ENCODE measurements around the gene LRPAP1. TPM values are rescaled to one million over a fixed set of nuclear protein-coding genes. Genes with fewer than 3 reads are reported as not detected.

LRPAP1 gene
- total RNA-seq, 2 experiments from 2014 or later, result 69.0 to 69.1 TPM

DNA sequence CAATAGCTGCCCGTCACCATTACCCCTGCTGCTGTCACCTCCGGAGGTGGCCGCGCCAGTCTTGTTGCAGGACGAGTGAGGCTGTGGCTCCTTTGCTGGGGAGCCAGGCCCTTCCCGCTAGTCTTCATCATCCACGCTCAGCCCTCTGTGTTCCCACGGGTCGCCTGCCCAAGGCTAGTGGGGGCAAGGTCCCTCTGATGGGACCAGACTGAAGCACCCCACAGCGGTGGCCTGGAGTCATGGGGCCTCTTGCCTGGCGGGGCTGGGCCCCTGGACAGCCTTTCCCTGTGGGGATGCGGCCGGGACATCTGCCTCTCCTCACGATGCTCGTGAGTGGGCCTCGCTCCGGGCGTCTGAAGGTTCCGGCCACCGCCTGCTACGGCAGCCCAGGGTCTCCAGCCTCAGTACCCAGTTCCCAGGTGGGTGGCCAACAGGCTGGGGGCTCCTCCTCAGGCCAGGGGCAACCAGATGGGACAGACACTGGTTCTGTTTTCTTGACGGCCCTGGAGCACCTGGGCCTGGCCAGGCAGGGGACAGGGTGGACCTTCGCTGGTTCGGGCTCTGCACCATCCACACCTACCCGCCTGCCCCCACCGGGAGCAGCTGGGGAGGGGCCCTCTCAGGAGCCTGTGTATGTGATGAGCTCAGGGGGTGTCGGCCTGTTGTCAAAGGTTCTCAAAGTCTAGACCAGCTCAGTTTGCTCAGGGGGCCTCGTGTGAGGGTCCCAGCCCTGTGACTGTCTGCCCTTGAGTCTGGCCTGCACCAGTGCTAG lies 36.8 kb downstream of the LRPAP1 start:
- CTCF ChIA-PET, result no interaction called here
- Mint-ChIP-seq H3K36me3 (ENCODE audit: low read depth) (no peaks in the 10 kb centered on the region), H3K27ac (no peak overlapping the region), H3K4me1 (no peaks in the 10 kb centered on the region), H3K4me3 (no peak overlapping the region), H3K9me3 (no peaks in the 10 kb centered on the region), H3K27me3 (peaks cover 9% of the 10 kb centered on the region)
- POLR2A ChIA-PET, result no interaction called here
- no peak for DNase-seq

DNA sequence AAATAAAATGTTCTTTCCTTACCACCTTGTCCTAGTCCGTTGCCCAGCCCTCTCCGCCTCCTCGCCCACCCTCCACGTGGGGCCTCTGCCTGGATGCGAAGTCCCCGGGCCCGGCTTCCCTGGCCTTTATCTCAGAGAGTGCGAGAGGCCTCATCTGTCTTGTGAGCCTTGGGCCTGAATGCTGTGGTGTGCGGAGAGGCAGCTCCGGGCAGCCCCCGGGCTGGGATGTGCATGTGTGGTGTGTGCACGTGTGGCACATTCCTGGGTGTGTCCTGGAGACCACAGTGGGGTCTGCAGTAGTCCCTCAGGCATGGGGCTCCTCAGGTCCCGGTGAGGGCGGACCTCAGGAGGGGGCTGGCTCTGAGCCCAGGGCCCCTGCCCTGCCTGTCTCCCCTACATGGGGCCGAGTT lies 37.8 kb downstream of the LRPAP1 start:
- POLR2A ChIA-PET, result no interaction called here
- no peak for DNase-seq
- no peak overlapping the region for H3K27ac Mint-ChIP-seq

DNA sequence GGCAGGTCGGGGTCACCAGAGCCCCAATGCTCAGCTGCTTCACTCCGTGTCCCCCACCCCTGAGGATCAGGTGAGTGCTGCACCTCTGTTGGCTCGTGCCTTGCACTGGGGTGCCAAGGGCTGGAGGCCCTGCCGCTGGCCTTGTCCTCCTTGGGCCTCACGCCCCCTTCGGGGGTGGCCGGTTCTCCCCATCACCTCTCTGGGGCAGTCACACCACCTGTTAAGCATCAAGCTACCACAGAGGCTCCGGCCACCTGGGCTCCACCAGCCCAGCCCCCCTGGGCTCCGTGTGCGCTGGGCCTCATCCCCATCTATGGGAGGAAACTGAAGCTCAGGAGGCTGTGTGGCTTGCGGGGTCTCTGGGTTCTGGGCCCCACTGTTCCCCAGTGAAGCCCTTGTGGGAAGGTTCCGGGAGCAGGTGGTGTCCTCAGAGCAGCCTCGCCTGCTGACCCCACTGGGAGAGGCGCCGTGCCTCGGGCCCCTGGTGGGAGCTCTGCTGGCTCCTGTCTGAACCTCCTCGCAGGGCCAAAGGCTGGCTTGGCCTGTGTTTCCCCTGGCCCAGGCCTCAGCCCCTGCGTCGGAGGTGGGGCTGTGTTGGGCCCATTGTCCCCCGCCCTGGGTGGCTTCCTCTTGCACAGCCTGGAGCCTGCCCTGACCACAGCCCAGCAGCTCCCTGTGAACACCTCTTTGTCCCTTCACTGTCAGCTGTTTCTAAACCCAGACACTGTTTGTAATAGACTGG lies 38.3 kb downstream of the LRPAP1 start:
- Mint-ChIP-seq H3K9me3 (no peaks in the 10 kb centered on the region), H3K27ac (no peak overlapping the region), H3K4me3 (no peak overlapping the region), H3K27me3 (peaks cover 9% of the 10 kb centered on the region), H3K4me1 (no peaks in the 10 kb centered on the region), H3K36me3 (ENCODE audit: low read depth) (no peaks in the 10 kb centered on the region)
- CTCF ChIA-PET, result no interaction called here
- POLR2A ChIA-PET, result no interaction called here
- no peak for DNase-seq

More for the DNA sequence above, 37.8 kb downstream of the LRPAP1 start:
- H3K36me3 Mint-ChIP-seq (ENCODE audit: low read depth), result no peaks in the 10 kb centered on the region
- H3K4me1 Mint-ChIP-seq, result no peaks in the 10 kb centered on the region
- no peaks in the 10 kb centered on the region for H3K9me3 Mint-ChIP-seq
- H3K4me3 Mint-ChIP-seq, result no peak overlapping the region
- CTCF ChIA-PET, result no interaction called here
- peaks cover 9% of the 10 kb centered on the region for H3K27me3 Mint-ChIP-seq

- no peak for DNase-seq
- Mint-ChIP-seq H3K4me1 (no peaks in the 10 kb centered on the region), H3K27ac (no peak overlapping the region), H3K36me3 (ENCODE audit: low read depth) (no peaks in the 10 kb centered on the region), H3K27me3 (peaks cover 9% of the 10 kb centered on the region), H3K9me3 (no peaks in the 10 kb centered on the region), H3K4me3 (no peak overlapping the region)
- POLR2A ChIA-PET, result no interaction called here
- CTCF ChIA-PET, result interaction anchor here (1.6 kb wide), 1 partner anchor 26 kb away, joined by 4 read pairs; no protein-coding TSS in a partner anchor
Observed at GRCh38 chr4:3492741-3493719, 39.2 kb downstream of the LRPAP1 start.

GRCh38 chr4:3491681-3492405 lies 40.4 kb downstream of the LRPAP1 start:
- DNase-seq, result no peak
- H3K4me1 Mint-ChIP-seq, result no peaks in the 10 kb centered on the region
- ChIA-PET CTCF (interaction anchor here (1.0 to 1.6 kb wide), 2 partner anchors 8 to 27 kb away, joined by 3 to 4 read pairs; no protein-coding TSS in a partner anchor), POLR2A (no interaction called here)
- peaks cover 9% of the 10 kb centered on the region for H3K27me3 Mint-ChIP-seq
- H3K36me3 Mint-ChIP-seq (ENCODE audit: low read depth), result no peaks in the 10 kb centered on the region
- H3K27ac Mint-ChIP-seq, result no peak overlapping the region
- H3K9me3 Mint-ChIP-seq, result no peaks in the 10 kb centered on the region
- no peak overlapping the region for H3K4me3 Mint-ChIP-seq

- DNase-seq, result no peak
- H3K4me1 Mint-ChIP-seq, result no peaks in the 10 kb centered on the region
- H3K4me3 Mint-ChIP-seq, result no peak overlapping the region
- H3K9me3 Mint-ChIP-seq, result no peaks in the 10 kb centered on the region
- no peaks in the 10 kb centered on the region for H3K36me3 Mint-ChIP-seq (ENCODE audit: low read depth)
- CTCF ChIA-PET, result interaction anchor here (0.6 kb wide), 1 partner anchor 9 kb away, joined by 3 read pairs; no protein-coding TSS in a partner anchor
- POLR2A ChIA-PET, result no interaction called here
- peaks cover 14% of the 10 kb centered on the region for H3K27me3 Mint-ChIP-seq
- no peak overlapping the region for H3K27ac Mint-ChIP-seq
Observed at GRCh38 chr4:3489451-3489962, 42.7 kb downstream of the LRPAP1 start.

DNA sequence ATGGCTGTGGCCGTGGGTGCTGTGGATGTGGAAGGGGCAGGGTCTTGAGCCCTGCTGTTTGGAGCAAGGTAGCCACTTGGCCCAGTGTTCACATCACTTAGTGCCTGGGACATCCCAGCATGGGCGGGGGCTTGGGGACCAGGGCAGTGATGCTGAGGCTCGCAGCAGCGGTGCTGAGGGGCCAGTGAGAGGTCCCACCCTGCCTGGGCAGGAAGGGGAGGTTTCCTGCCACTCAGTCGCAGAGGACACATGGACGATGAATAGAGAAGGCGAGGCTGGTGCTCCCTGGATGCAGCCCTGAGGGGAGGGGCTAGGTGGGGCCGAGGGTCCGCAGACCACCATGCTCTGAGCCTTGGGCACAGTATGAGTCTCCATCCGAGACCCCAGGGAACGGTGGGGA lies 43.4 kb downstream of the LRPAP1 start:
- no peaks in the 10 kb centered on the region for H3K4me1 Mint-ChIP-seq
- H3K4me3 Mint-ChIP-seq, result no peak overlapping the region
- H3K27ac Mint-ChIP-seq, result no peak overlapping the region
- DNase-seq, result no peak
- H3K36me3 Mint-ChIP-seq (ENCODE audit: low read depth), result no peaks in the 10 kb centered on the region
- H3K9me3 Mint-ChIP-seq, result no peaks in the 10 kb centered on the region
- CTCF ChIA-PET, result no interaction called here
- peaks cover 12% of the 10 kb centered on the region for H3K27me3 Mint-ChIP-seq
- POLR2A ChIA-PET, result no interaction called here

DNA sequence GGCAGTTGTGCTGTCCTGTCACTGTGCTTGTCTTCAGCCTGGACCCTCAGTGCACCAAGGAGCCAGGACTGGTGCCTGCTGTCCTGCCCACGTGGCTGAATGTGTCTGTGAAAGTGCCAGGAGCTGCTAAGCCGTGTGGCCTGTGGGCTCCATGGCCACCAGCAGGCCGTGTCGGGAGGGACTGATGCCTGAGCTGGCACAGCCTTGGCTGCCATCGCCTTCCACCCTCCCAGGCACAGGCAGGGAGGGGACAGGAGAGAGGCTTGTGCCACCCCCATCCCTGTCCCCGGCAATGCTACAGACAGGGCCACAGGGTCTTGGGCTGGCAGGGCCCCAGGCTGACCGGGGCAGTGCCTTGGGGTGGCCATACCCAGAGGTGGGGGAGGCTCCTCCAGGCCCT lies 44.4 kb downstream of the LRPAP1 start:
- ChIA-PET CTCF (no interaction called here), POLR2A (no interaction called here)
- Mint-ChIP-seq H3K4me1 (no peaks in the 10 kb centered on the region), H3K27me3 (peaks cover 15% of the 10 kb centered on the region), H3K9me3 (no peaks in the 10 kb centered on the region), H3K27ac (no peak overlapping the region), H3K36me3 (ENCODE audit: low read depth) (no peaks in the 10 kb centered on the region), H3K4me3 (no peak overlapping the region)
- DNase-seq, result no peak

DNA sequence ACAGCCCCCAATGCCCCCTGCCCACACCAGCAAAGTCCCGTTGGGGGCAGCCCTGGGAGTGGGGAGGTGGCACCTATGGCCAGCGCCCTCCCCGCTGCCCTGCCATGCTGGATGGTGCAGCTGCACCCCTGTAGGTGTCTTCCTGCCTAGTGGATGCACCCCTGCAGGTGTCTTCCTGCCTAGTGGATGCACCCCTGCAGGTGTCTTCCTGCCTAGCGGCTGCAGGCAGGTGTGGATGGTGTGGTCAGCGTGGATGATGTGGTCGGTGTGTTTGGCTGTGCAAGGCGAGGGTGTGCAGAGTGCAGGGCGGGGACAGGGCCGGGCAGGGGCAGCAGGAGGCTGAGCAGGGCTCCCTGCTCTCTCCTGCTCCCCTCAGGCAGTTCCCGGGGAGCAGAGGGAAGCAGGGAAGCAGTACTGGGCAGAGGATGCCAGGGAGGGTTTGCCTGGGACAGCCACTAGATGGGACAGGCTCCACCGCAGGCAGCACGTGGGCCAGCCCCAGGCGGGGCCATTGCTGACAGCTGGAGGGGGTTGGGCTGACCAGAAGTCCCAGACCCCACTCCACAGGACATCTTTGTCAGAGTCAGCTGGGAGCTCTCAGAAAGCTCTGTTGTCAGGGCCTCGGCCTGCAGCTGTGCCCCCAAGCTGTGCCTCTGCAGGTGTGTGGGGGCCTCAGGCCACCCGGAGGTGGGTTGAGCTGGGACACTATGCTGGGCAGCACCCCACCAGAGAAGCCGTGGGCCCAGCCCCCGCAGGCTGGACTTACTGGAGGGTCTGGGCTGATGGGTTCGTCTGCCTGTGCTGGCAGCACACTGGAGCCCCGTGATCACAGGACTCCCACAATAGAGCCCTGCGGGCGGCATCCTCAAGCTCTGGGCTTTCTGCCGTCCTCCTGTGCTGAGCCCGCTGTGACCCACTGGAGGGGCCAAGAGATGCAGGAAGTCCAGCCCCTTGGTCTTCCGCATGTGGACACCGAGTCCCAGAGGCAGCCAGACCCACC lies 45.4 kb downstream of the LRPAP1 start:
- Mint-ChIP-seq H3K27ac (no peak overlapping the region), H3K27me3 (peaks cover 15% of the 10 kb centered on the region), H3K4me1 (no peaks in the 10 kb centered on the region), H3K4me3 (no peak overlapping the region), H3K9me3 (no peaks in the 10 kb centered on the region), H3K36me3 (ENCODE audit: low read depth) (no peaks in the 10 kb centered on the region)
- CTCF ChIA-PET, result interaction anchor here (0.7 kb wide), 1 partner anchor 15 kb away, joined by 3 read pairs; no protein-coding TSS in a partner anchor
- POLR2A ChIA-PET, result no interaction called here
- no peak for DNase-seq

DNA sequence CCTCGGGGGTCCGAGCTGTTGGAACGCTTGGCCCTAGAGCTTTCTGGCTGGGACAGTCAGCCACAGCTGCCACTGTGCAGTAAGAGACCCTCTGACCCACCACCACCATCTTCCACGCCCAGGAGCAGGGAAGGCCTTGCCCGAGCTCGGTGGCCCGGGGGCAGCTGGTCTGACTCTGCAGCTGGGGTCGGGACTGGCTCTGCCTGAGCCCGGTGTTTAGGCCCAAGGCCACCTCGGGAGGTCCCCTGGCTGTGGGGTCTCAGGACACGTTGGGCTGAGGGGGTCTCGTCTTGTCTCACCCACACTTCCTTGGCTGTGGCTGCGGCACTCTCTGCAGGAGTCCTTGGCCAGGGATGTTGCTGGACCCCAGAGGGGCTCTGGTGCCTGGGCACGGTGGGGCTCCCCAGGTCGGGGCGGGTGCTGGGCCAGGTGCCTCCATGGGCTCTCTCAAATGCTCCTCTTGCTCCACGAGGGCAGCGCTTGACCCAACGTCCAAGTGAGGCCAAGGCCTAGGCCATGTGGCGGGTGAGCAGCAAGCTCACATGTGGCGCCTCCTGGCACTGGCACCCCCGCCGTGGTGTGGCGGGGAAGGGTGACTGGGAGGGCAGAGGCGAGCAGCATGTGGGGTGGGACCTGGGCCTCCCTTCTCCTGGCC lies 46.2 kb downstream of the LRPAP1 start:
- Mint-ChIP-seq H3K4me3 (no peak overlapping the region), H3K36me3 (ENCODE audit: low read depth) (no peaks in the 10 kb centered on the region), H3K4me1 (no peaks in the 10 kb centered on the region), H3K27ac (no peak overlapping the region), H3K27me3 (peaks cover 13% of the 10 kb centered on the region), H3K9me3 (no peaks in the 10 kb centered on the region)
- CTCF ChIA-PET, result interaction anchor here (1.0 kb wide), 1 partner anchor 17 kb away, joined by 3 read pairs; no protein-coding TSS in a partner anchor
- no peak for DNase-seq
- POLR2A ChIA-PET, result no interaction called here

All from activated CD4-positive, alpha-beta T cell treated with anti-CD3 and anti-CD28 coated beads, Interleukin-2, amount 10 ng/mL, durations not matched to agents 7 days and 5 days (primary cell).